Osteoblast (primary cell): Measurements from ENCODE around the gene STAU1. TPM values are rescaled to one million over a fixed set of nuclear protein-coding genes. Genes with fewer than 3 reads are reported as not detected.
"Not testable (repeated sequence)": the region's sequence is repeated elsewhere in the genome, so short reads cannot be mapped to it uniquely, and the experiment has no call there.

Experiments used
- DNase-seq: peaks from one replicate; pipeline ENCODE4 v3.0.0; 2011; ENCODE audit warnings: low spot score, mixed read lengths; ENCODE audit not compliant: insufficient read length; ENCODE audit errors: missing footprints
- H2AFZ ChIP-seq: 2 replicates; pipeline ENCODE4 v1.6.0; 2011; ENCODE audit warnings: mild to moderate bottlenecking, low read length
- H3K27ac ChIP-seq: 2 replicates; pipeline ENCODE4 v1.5.1; 2011; ENCODE audit warnings: mild to moderate bottlenecking, low read depth, low read length, moderate library complexity
- H3K27me3 ChIP-seq: 2 replicates; pipeline ENCODE4 v1.6.0; 2012; ENCODE audit warnings: mild to moderate bottlenecking, control low read depth, inconsistent platforms, low read length, moderate library complexity; ENCODE audit not compliant: insufficient read depth
- H3K36me3 ChIP-seq: 2 replicates; pipeline ENCODE4 v1.5.1; 2011; ENCODE audit warnings: mild to moderate bottlenecking, low read length, control low read depth, moderate library complexity; ENCODE audit not compliant: insufficient read depth
- H3K4me1 ChIP-seq: 2 replicates; pipeline ENCODE4 v1.5.1; 2011; ENCODE audit warnings: mild to moderate bottlenecking, low read length, control low read depth, moderate library complexity; ENCODE audit not compliant: insufficient read depth
- H3K4me2 ChIP-seq: 2 replicates; pipeline ENCODE4 v1.6.0; 2011; ENCODE audit warnings: mild to moderate bottlenecking, low read length; ENCODE audit not compliant: insufficient read depth
- H3K4me3 ChIP-seq: fragments of 200-600 bp; sonication (generic); 3 replicates; pipeline ENCODE4 v1.5.1; 2012; ENCODE audit warnings: mild to moderate bottlenecking, low read length, inconsistent platforms; ENCODE audit not compliant: insufficient read depth
- H3K79me2 ChIP-seq: 2 replicates; pipeline ENCODE4 v1.6.0; 2012; ENCODE audit warnings: mild to moderate bottlenecking, low read length, control low read depth, inconsistent platforms; ENCODE audit not compliant: insufficient read depth
- H3K9me3 ChIP-seq: 2 replicates; pipeline ENCODE4 v1.5.1; 2011; ENCODE audit warnings: low read depth, low read length, control low read depth
- H4K20me1 ChIP-seq: 2 replicates; pipeline ENCODE4 v1.6.0; 2012; ENCODE audit warnings: mild to moderate bottlenecking, low read length, control low read depth; ENCODE audit not compliant: insufficient read depth
- CTCF ChIP-seq: IDR thresholded peaks from 2 replicates; pipeline ENCODE4 v1.5.1; 2011; ENCODE audit warnings: mild to moderate bottlenecking, low read depth, low read length, moderate library complexity; ENCODE audit errors: extremely low read depth
- total RNA-seq: library from RNA; depleted of rRNA; stranded (reverse); fragments of >200 nt; gene quantifications from 2 replicates; pipeline ENCODE4 v1.2.3, GENCODE V29; 2012

Gene STAU1
- total RNA-seq, 1 donor, result 64.8 TPM

GRCh38 chr20:49091104-49091503, 97.0 kb downstream of the STAU1 start:
- H2AFZ ChIP-seq, result no peak overlapping the region
- DNase-seq, result no peak

DNA sequence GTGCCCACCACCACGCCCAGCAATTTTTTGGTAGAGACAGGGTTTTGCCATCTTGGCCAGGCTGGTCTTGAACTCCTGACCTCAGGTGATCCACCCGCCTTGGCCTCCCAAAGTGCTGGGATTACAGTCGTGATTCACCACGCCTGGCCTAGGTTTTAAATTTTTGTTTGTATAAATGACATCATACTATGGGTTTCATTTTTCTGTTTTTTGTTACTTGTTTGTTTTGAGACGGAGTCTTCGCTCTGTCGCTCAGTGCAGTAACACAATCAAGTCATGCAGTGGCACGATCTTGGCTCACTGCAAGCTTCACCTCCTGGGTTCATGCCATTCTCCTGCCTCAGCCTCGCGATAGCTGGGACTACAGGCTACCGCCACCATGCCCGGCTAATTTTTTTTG, 105.8 kb downstream of the STAU1 start:
- H3K9me3 ChIP-seq, H3K4me3 ChIP-seq, DNase-seq, H3K4me1 ChIP-seq, H3K27ac ChIP-seq, H3K4me2 ChIP-seq, H4K20me1 ChIP-seq, H2AFZ ChIP-seq, H3K79me2 ChIP-seq, H3K27me3 ChIP-seq: not testable (repeated sequence)
- H3K36me3 ChIP-seq, result peaks cover 71% of the 10 kb centered on the region

More at GRCh38 chr20:49091104-49091503, 97.0 kb downstream of the STAU1 start:
- H3K27me3 ChIP-seq, result no peaks in the 10 kb centered on the region
- H3K9me3 ChIP-seq, result no peaks in the 10 kb centered on the region
- no peaks in the 10 kb centered on the region for H3K79me2 ChIP-seq
- no peak overlapping the region for H3K4me2 ChIP-seq
- no peak overlapping the region for H3K27ac ChIP-seq
- H3K36me3 ChIP-seq, result peaks cover 83% of the 10 kb centered on the region
- no peaks in the 10 kb centered on the region for H4K20me1 ChIP-seq
- TF ChIP-seq CTCF, result no peak
- H3K4me3 ChIP-seq, result no peak overlapping the region
- H3K4me1 ChIP-seq, result no peaks in the 10 kb centered on the region

DNA sequence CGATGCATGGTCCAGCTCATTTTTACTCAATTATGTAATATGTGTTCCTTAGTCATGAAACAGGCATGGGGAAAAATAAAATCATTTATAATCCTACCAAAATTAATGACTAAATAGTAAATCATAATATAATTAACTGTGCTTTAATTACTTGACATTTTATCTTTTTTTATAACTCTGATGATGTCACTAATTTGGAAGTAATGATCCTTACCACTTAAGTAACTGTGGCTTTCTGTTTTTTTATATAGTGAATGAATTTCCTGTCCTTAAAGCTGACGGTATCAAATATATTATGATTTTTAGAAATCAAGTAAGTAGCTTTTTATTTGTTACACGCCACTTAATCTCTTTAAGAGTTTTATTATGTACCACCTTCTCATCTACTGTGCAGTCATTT, 109.8 kb downstream of the STAU1 start:
- Histone ChIP-seq H3K27ac (no peak overlapping the region), H3K4me3 (no peak overlapping the region), H3K4me2 (no peak overlapping the region), H3K4me1 (no peaks in the 10 kb centered on the region), H3K36me3 (peaks cover 63% of the 10 kb centered on the region), H3K27me3 (no peaks in the 10 kb centered on the region), H3K79me2 (no peaks in the 10 kb centered on the region), H3K9me3 (no peaks in the 10 kb centered on the region), H4K20me1 (no peaks in the 10 kb centered on the region), H2AFZ (no peak overlapping the region)
- no peak for TF ChIP-seq CTCF
- DNase-seq, result no peak

- no peak overlapping the region for H2AFZ ChIP-seq
- no peak overlapping the region for H3K4me2 ChIP-seq
- no peaks in the 10 kb centered on the region for H3K4me1 ChIP-seq
- no peak for TF ChIP-seq CTCF
- H3K4me3 ChIP-seq, result no peak overlapping the region
- H3K36me3 ChIP-seq, result peaks cover 63% of the 10 kb centered on the region
- no peaks in the 10 kb centered on the region for H4K20me1 ChIP-seq
- H3K9me3 ChIP-seq, result no peaks in the 10 kb centered on the region
- DNase-seq, result no peak
- H3K79me2 ChIP-seq, result peaks cover 4% of the 10 kb centered on the region
- no peak overlapping the region for H3K27ac ChIP-seq
- H3K27me3 ChIP-seq, result no peaks in the 10 kb centered on the region
These were observed 113.6 kb downstream of the STAU1 start for GRCh38 chr20:49074521-49074920.

Other genes starting within 250 kb of the STAU1 start
- gene CSE1L, start 142.0 kb downstream of the STAU1 start, total RNA-seq, result 48.9 and 53.9 TPM in 2 replicates
- gene DDX27, start 31.1 kb upstream of the STAU1 start, total RNA-seq, result 33.6 and 34.0 TPM in 2 replicates
- gene ZNFX1, start 89.7 kb upstream of the STAU1 start, total RNA-seq, result 56.6 and 61.5 TPM in 2 replicates